ENCODE results near the gene EDEM3. TPM values are rescaled to one million over a fixed set of nuclear protein-coding genes. Genes with fewer than 3 reads are reported as not detected.

Gene EDEM3
- total and polyA plus RNA-seq, 11 donors: 7.2 to 28.6 (median 17.6) TPM

GRCh38 chr1:184647471-184647870, 107.2 kb downstream of the EDEM3 start:
- peaks cover 0 to 3% (median 0%) of the 10 kb centered on the region in 12 donors for H3K9me3 ChIP-seq
- peaks cover 0 to 29% (median 21%) of the 10 kb centered on the region in 12 donors for H3K4me1 ChIP-seq
- H3K4me3 ChIP-seq: no peak overlapping the region
- no peaks in the 10 kb centered on the region for H3K27me3 ChIP-seq
- H3K27ac ChIP-seq: no peak overlapping the region
- no peaks in the 10 kb centered on the region for H3K36me3 ChIP-seq
- TF ChIP-seq POLR2A (IDR thresholded peaks at IDR 0.05): no peak
- no peak for TF ChIP-seq CTCF (IDR thresholded peaks at IDR 0.05)
- ATAC-seq (no peak), DNase-seq (no peak)
- intact Hi-C loops (cut with DNase I): no loop called here
- WGBS, 4 donors: 78 to 95% (median 91%) methylated on average over 4 of the region's 4 CpGs

- intact Hi-C loops (cut with DNase I): no loop called here
- no peak for DNase-seq
Measured at GRCh38 chr1:184646824-184647223, 107.8 kb downstream of the EDEM3 start.

GRCh38 chr1:184646178-184646701, 108.4 kb downstream of the EDEM3 start:
- intact Hi-C loops (cut with DNase I): no loop called here
- ATAC-seq (no peak), DNase-seq (no peak)
- Histone ChIP-seq H3K9me3 (no peaks in the 10 kb centered on the region), H3K27ac (no peak overlapping the region), H3K4me1 (peaks cover 0 to 34% (median 21%) of the 10 kb centered on the region in 12 donors), H3K4me3 (no peak overlapping the region), H3K27me3 (no peaks in the 10 kb centered on the region), H3K36me3 (no peaks in the 10 kb centered on the region)
- no peak for TF ChIP-seq POLR2A (IDR thresholded peaks at IDR 0.05)
- TF ChIP-seq CTCF (IDR thresholded peaks at IDR 0.05): no peak
- WGBS, 4 donors: 86 to 93% (median 93%) methylated on average over 3 of the region's 3 CpGs

More at GRCh38 chr1:184646824-184647223, 107.8 kb downstream of the EDEM3 start:
- Histone ChIP-seq H3K27me3 (no peaks in the 10 kb centered on the region), H3K9me3 (no peaks in the 10 kb centered on the region), H3K4me3 (no peak overlapping the region), H3K27ac (no peak overlapping the region), H3K36me3 (no peaks in the 10 kb centered on the region), H3K4me1 (peaks cover 0 to 34% (median 21%) of the 10 kb centered on the region in 12 donors)
- no peak for TF ChIP-seq POLR2A (IDR thresholded peaks at IDR 0.05)
- TF ChIP-seq CTCF (IDR thresholded peaks at IDR 0.05): no peak
- WGBS, 4 donors: 81 to 92% (median 85%) methylated on average over 3 of the region's 3 CpGs
- ATAC-seq: peak in 1 of 4 donors; percentile 36

GRCh38 chr1:184644771-184645170, 109.9 kb downstream of the EDEM3 start:
- peaks cover 0 to 28% (median 18%) of the 10 kb centered on the region in 12 donors for H3K4me1 ChIP-seq
- no peak overlapping the region for H3K27ac ChIP-seq
- WGBS, 4 donors: 98 to 100% (median 99%) methylated on average over 2 to 11 of the region's 11 CpGs
- no peaks in the 10 kb centered on the region for H3K27me3 ChIP-seq
- intact Hi-C loops (cut with DNase I): no loop called here
- H3K36me3 ChIP-seq: no peaks in the 10 kb centered on the region
- ATAC-seq: no peak
- H3K9me3 ChIP-seq: no peaks in the 10 kb centered on the region
- H3K4me3 ChIP-seq: no peak overlapping the region
- TF ChIP-seq POLR2A (IDR thresholded peaks at IDR 0.05) (no peak), CTCF (IDR thresholded peaks at IDR 0.05) (no peak)
- DNase-seq: no peak

Data from heart left ventricle (tissue), 16 donors.